H1 (cell line): ENCODE results near the gene ANXA7.

Experiments
- BRCA1 ChIP-seq: IDR thresholded peaks from 2 replicates; pipeline ENCODE4 v1.6.1; 2012; ENCODE audit warnings: low read depth, low read length, improper control_type of control experiment
- CTCF ChIP-seq, 3 experiments: IDR thresholded peaks; 1 replicate in 2 of 3; 2 replicates in 1 of 3; pipeline versions ENCODE4 v1.5.1 to v1.6.1; 2011; ENCODE audit warnings: low read length in 3 of 3, mild to moderate bottlenecking in 3 of 3, inconsistent platforms in 2 of 3, low read depth in 1 of 3, moderate library complexity in 1 of 3; ENCODE audit not compliant: insufficient read depth in 1 of 3; ENCODE audit errors: control extremely low read depth in 1 of 3
- EGR1 ChIP-seq: IDR thresholded peaks from 2 replicates; pipeline ENCODE4 v1.6.1; 2011; ENCODE audit warnings: low read depth, low read length, borderline replicate concordance
- EZH2 ChIP-seq: fragments of 200-600 bp; sonication (generic); IDR thresholded peaks from 2 replicates; pipeline ENCODE4 v1.7.1; 2012; ENCODE audit warnings: low read depth, mild to moderate bottlenecking, moderate library complexity, low read length, inconsistent platforms; ENCODE audit not compliant: severe bottlenecking
- GTF2F1 ChIP-seq: IDR thresholded peaks from 2 replicates; pipeline ENCODE4 v1.6.1; 2012; ENCODE audit warnings: low read depth, low read length, improper control_type of control experiment, borderline replicate concordance
- POLR2AphosphoS5 ChIP-seq: IDR thresholded peaks from 2 replicates; pipeline ENCODE4 v1.6.1; 2011; ENCODE audit warnings: low read depth, low read length
- RAD21 ChIP-seq, 2 experiments: IDR thresholded peaks in 1 of 2; conservative IDR thresholded peaks in 1 of 2; 2 replicates each; pipeline ENCODE4 v1.6.1; 2011; ENCODE audit warnings: low read depth in 2 of 2, low read length in 2 of 2, improper control_type of control experiment in 1 of 2, inconsistent platforms in 1 of 2, mild to moderate bottlenecking in 1 of 2, moderate library complexity in 1 of 2
- RBBP5 ChIP-seq: IDR thresholded peaks from 2 replicates; pipeline ENCODE4 v1.7.1; 2012; ENCODE audit warnings: low read depth, mild to moderate bottlenecking, inconsistent platforms, low read length, moderate library complexity, borderline replicate concordance
- SP1 ChIP-seq: IDR thresholded peaks from 2 replicates; pipeline ENCODE4 v1.6.1; 2011; ENCODE audit warnings: low read depth, low read length
- TAF1 ChIP-seq: IDR thresholded peaks from 2 replicates; pipeline ENCODE4 v1.6.1; 2011; ENCODE audit warnings: mild to moderate bottlenecking, low read depth, low read length
- TEAD4 ChIP-seq: IDR thresholded peaks from 2 replicates; pipeline ENCODE4 v1.6.1; 2012; ENCODE audit warnings: low read depth, low read length, inconsistent platforms, mixed read lengths
- ZNF274 ChIP-seq: IDR thresholded peaks from 2 replicates; pipeline ENCODE4 v1.7.0; 2012; ENCODE audit warnings: low read length, borderline replicate concordance; ENCODE audit errors: extremely low read depth
- TF ChIP-seq, protein P1 (sequence below): IDR thresholded peaks from 2 replicates; pipeline ENCODE4 v1.6.1; 2012; ENCODE audit warnings: inconsistent platforms

GRCh38 chr10:73416571-73416970, 2.7 kb upstream of the ANXA7 start:
- TF ChIP-seq TAF1, result no peak
- TF ChIP-seq, protein P1, sequence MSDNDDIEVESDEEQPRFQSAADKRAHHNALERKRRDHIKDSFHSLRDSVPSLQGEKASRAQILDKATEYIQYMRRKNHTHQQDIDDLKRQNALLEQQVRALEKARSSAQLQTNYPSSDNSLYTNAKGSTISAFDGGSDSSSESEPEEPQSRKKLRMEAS, result no peak
- TF ChIP-seq EGR1, result no peak
- TF ChIP-seq EZH2, result no peak
- TF ChIP-seq TEAD4, result no peak
- TF ChIP-seq SP1, result no peak
- no peak for TF ChIP-seq CTCF (IDR thresholded peaks at IDR 0.05; ENCODE audit: control extremely low read depth in 1 of 3, insufficient read depth in 1 of 3, low read depth in 1 of 3, low read length in 3 of 3)
- no peak for TF ChIP-seq GTF2F1
- no peak for TF ChIP-seq RBBP5
- TF ChIP-seq ZNF274, result no peak
- TF ChIP-seq BRCA1, result no peak
- no peak for TF ChIP-seq POLR2AphosphoS5
- TF ChIP-seq RAD21 (IDR thresholded peaks at IDR 0.05 in 1 of 2, conservative IDR thresholded peaks at IDR 0.05 in 1 of 2; ENCODE audit: low read depth in 2 of 2, low read length in 2 of 2), result no peak
